Hepatocyte (in vitro differentiated cells): Measurements from ENCODE around the gene EPSTI1. TPM values are rescaled to one million over a fixed set of nuclear protein-coding genes. Genes with fewer than 3 reads are reported as not detected.
A peak's percentile ranks its signal among the peaks of the same experiment; 100 is the strongest.

Experiments used
- DNase-seq: peaks from one replicate; pipeline ENCODE4 v3.0.0-alpha.2; 2016; ENCODE audit warnings: low spot score
- H2AFZ ChIP-seq: fragments of 200-600 bp; sonication (generic); 2 replicates; pipeline ENCODE4 v1.6.0; 2016; ENCODE audit warnings: antibody characterized with exemption, mild to moderate bottlenecking
- H3K27ac ChIP-seq: fragments of 200-600 bp; sonication (generic); 2 replicates; pipeline ENCODE4 v1.5.1; 2016; ENCODE audit warnings: mild to moderate bottlenecking
- H3K27me3 ChIP-seq: fragments of 200-600 bp; sonication (generic); 2 replicates; pipeline ENCODE4 v1.6.1; 2016
- H3K36me3 ChIP-seq: fragments of 200-600 bp; sonication (generic); replicated peaks from 2 replicates; pipeline ENCODE4 v1.5.1; 2016; ENCODE audit warnings: low read depth; ENCODE audit not compliant: insufficient read depth
- H3K4me1 ChIP-seq: fragments of 200-600 bp; sonication (generic); 2 replicates; pipeline ENCODE4 v1.5.1; 2016; ENCODE audit warnings: mild to moderate bottlenecking, moderate library complexity; ENCODE audit not compliant: insufficient read depth
- H3K4me2 ChIP-seq: fragments of 200-600 bp; sonication (generic); 2 replicates; pipeline ENCODE4 v1.6.0; 2016
- H3K4me3 ChIP-seq: fragments of 200-600 bp; sonication (generic); 2 replicates; pipeline ENCODE4 v1.5.1; 2016; ENCODE audit warnings: mild to moderate bottlenecking
- H3K79me2 ChIP-seq: fragments of 200-600 bp; sonication (generic); 2 replicates; pipeline ENCODE4 v1.6.0; 2017; ENCODE audit warnings: mild to moderate bottlenecking
- H3K9me2 ChIP-seq: fragments of 200-600 bp; sonication (generic); replicated peaks from 2 replicates; pipeline ENCODE4 v1.6.0; 2017; ENCODE audit warnings: mild to moderate bottlenecking; ENCODE audit not compliant: insufficient read depth
- H3K9me3 ChIP-seq: fragments of 200-600 bp; sonication (generic); 2 replicates; pipeline ENCODE4 v1.5.1; 2016; ENCODE audit warnings: low read depth, mild to moderate bottlenecking
- H4K20me1 ChIP-seq: fragments of 200-600 bp; sonication (generic); 2 replicates; pipeline ENCODE4 v1.6.0; 2016; ENCODE audit warnings: mild to moderate bottlenecking; ENCODE audit not compliant: insufficient read depth, poor library complexity, severe bottlenecking
- CTCF ChIP-seq: fragments of 200-600 bp; sonication (generic); IDR thresholded peaks from 2 replicates; pipeline ENCODE4 v1.5.1; 2016; ENCODE audit warnings: antibody characterized with exemption, mild to moderate bottlenecking; ENCODE audit not compliant: poor library complexity
- EZH2 ChIP-seq: fragments of 200-600 bp; sonication (generic); IDR thresholded peaks from 2 replicates; pipeline ENCODE4 v1.6.1; 2016; ENCODE audit warnings: antibody characterized with exemption, mild to moderate bottlenecking, borderline replicate concordance
- EZH2phosphoT487 ChIP-seq: fragments of 200-600 bp; sonication (generic); IDR thresholded peaks from one replicate; pipeline ENCODE4 v1.6.1; 2018; ENCODE audit warnings: antibody characterized with exemption, mild to moderate bottlenecking, low read depth, moderate library complexity; ENCODE audit not compliant: unreplicated experiment, severe bottlenecking
- WGBS: methylation state at CpG from one replicate; pipeline ENCODE4 v1.1.6; 2016; ENCODE audit warnings: low lambda C conversion rate; ENCODE audit errors: missing lambda C conversion rate; 5-methylcytosine and 5-hydroxymethylcytosine counted together
- polyA plus RNA-seq: library from polyadenylated mRNA; unstranded; fragments of >200 nt; fragmentation: Nextera tagmentation; extraction: Ambion mirVana; gene quantifications from 2 replicates; pipeline ENCODE4 v1.2.1, GENCODE V29; 2016
- total RNA-seq: library from RNA; depleted of rRNA; stranded (reverse); fragments of >200 nt; gene quantifications from 2 replicates; pipeline ENCODE4 v1.2.3, GENCODE V29; 2014

EPSTI1 gene
- total and polyA plus RNA-seq, 2 experiments from 2014 or later = 24.5 to 31.0 TPM

- TF ChIP-seq EZH2phosphoT487 (no peak), EZH2 (no peak)
- no peaks in the 10 kb centered on the region for H3K9me3 ChIP-seq
- H2AFZ ChIP-seq = no peak overlapping the region
- H3K9me2 ChIP-seq = no peaks in the 10 kb centered on the region
- 63% methylated on average over 3 of the region's 3 CpGs for WGBS
- DNase-seq = no peak
- H3K27me3 ChIP-seq = no peaks in the 10 kb centered on the region
- H4K20me1 ChIP-seq = no peaks in the 10 kb centered on the region
- H3K27ac ChIP-seq = no peak overlapping the region
- H3K36me3 ChIP-seq = no peaks in the 10 kb centered on the region
- H3K4me2 ChIP-seq = no peak overlapping the region
- H3K4me3 ChIP-seq = no peak overlapping the region
- H3K4me1 ChIP-seq = no peaks in the 10 kb centered on the region
- no peaks in the 10 kb centered on the region for H3K79me2 ChIP-seq
Measured at GRCh38 chr13:42847891-42848663, 144.0 kb downstream of the EPSTI1 start.

- Histone ChIP-seq H3K4me2 (peak overlapping the region; percentile 25), H3K27me3 (no peaks in the 10 kb centered on the region), H2AFZ (no peak overlapping the region), H4K20me1 (no peaks in the 10 kb centered on the region), H3K4me1 (peaks cover 4% of the 10 kb centered on the region), H3K4me3 (no peak overlapping the region), H3K79me2 (no peaks in the 10 kb centered on the region), H3K27ac (peak overlapping the region; percentile 19), H3K9me2 (no peaks in the 10 kb centered on the region), H3K9me3 (no peaks in the 10 kb centered on the region), H3K36me3 (no peaks in the 10 kb centered on the region)
- WGBS = 37% methylated on average over 10 of the region's 10 CpGs
- peak; percentile 67 for DNase-seq
- no peak for TF ChIP-seq EZH2phosphoT487
- peak; percentile 63 for TF ChIP-seq CTCF
- TF ChIP-seq EZH2 = no peak
Measured at GRCh38 chr13:42836930-42837690, 154.9 kb downstream of the EPSTI1 start.

Other genes starting within 250 kb of the EPSTI1 start
- gene FAM216B, start 210.7 kb downstream of the EPSTI1 start, total RNA-seq = 0.80 and 0.90 TPM in 2 replicates
- 1.2 and 2.2 TPM in 2 replicates for gene FAM216B, start 210.7 kb downstream of the EPSTI1 start, polyA plus RNA-seq
- 3.5 and 4.3 TPM in 2 replicates for gene DNAJC15, start 31.3 kb upstream of the EPSTI1 start, total RNA-seq
- gene DNAJC15, start 31.3 kb upstream of the EPSTI1 start, polyA plus RNA-seq = 10.6 and 12.4 TPM in 2 replicates